GM21529 (cell line): ENCODE measurements around the gene UBQLN4.
"Not testable (repeated sequence)": the region's sequence is repeated elsewhere in the genome, so short reads cannot be mapped to it uniquely, and the experiment has no call there.

ENCODE experiments used
- ATAC-seq: cut with Tn5 transposase; IDR thresholded peaks from one replicate; pipeline ENCODE4 v1.9.1; 2021; ENCODE audit not compliant: unreplicated experiment

UBQLN4 gene

GRCh38 chr1:156081180-156081916 lies 27.8 kb upstream of the UBQLN4 start:
- ATAC-seq = no peak

GRCh38 chr1:156080863-156081179 lies 27.2 kb upstream of the UBQLN4 start:
- no peak for ATAC-seq

- no peak for ATAC-seq
Observed at GRCh38 chr1:156080241-156080862, 26.8 kb upstream of the UBQLN4 start.

- ATAC-seq = no peak
Observed at GRCh38 chr1:156079762-156080161, 26.2 kb upstream of the UBQLN4 start.

- ATAC-seq = no peak
Observed at GRCh38 chr1:156078728-156079127, 25.1 kb upstream of the UBQLN4 start.

- no peak for ATAC-seq
Observed at GRCh38 chr1:156077430-156077760, 23.8 kb upstream of the UBQLN4 start.

GRCh38 chr1:156076609-156077429 lies 23.2 kb upstream of the UBQLN4 start:
- ATAC-seq = no peak

GRCh38 chr1:156075775-156076204 lies 22.2 kb upstream of the UBQLN4 start:
- ATAC-seq = no peak

GRCh38 chr1:156075162-156075561 lies 21.6 kb upstream of the UBQLN4 start:
- no peak for ATAC-seq

GRCh38 chr1:156074661-156075060 lies 21.1 kb upstream of the UBQLN4 start:
- no peak for ATAC-seq

- ATAC-seq = no peak
Observed at GRCh38 chr1:156073740-156074139, 20.1 kb upstream of the UBQLN4 start.

- no peak for ATAC-seq
Observed at GRCh38 chr1:156073110-156073687, 19.6 kb upstream of the UBQLN4 start.

GRCh38 chr1:156072251-156072650 lies 18.7 kb upstream of the UBQLN4 start:
- ATAC-seq = no peak

- ATAC-seq = not testable (repeated sequence)
Observed at GRCh38 chr1:156071332-156071816, 17.8 kb upstream of the UBQLN4 start.

- ATAC-seq = no peak
Observed at GRCh38 chr1:156070548-156070947, 16.9 kb upstream of the UBQLN4 start.

GRCh38 chr1:156069490-156070455 lies 16.2 kb upstream of the UBQLN4 start:
- ATAC-seq = no peak

GRCh38 chr1:156067262-156067661 lies 13.7 kb upstream of the UBQLN4 start:
- ATAC-seq = no peak

- no peak for ATAC-seq
Observed at GRCh38 chr1:156065871-156066270, 12.3 kb upstream of the UBQLN4 start.

GRCh38 chr1:156065212-156065611 lies 11.6 kb upstream of the UBQLN4 start:
- no peak for ATAC-seq

GRCh38 chr1:156064615-156065014 lies 11.0 kb upstream of the UBQLN4 start:
- no peak for ATAC-seq

GRCh38 chr1:156063997-156064285 lies 10.3 kb upstream of the UBQLN4 start:
- no peak for ATAC-seq
